ENCODE measurements around the gene EIF5. TPM values are rescaled to one million over a fixed set of nuclear protein-coding genes. Genes with fewer than 3 reads are reported as not detected.

EIF5 gene
- total RNA-seq, 1 experiment from 2014 or later, result 356 TPM

DNA sequence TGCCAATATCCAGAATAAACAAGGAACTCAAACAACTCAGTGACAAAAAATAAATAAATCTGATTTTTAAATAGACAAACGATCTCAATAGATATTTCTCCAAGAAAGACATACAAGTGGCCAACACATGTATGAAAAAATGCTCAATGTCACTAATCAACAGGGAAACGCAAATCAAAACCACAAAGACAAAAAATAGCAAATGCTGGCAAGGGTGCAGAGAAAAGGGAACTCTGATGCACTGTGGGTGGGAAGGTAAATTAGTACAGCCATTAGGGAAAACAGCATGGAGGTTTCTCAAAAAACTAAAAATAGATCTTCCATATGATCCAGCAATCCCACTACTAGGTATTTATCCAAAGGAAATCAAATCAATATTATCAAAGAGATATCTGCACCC is 3.5 kb upstream of the EIF5 start:
- Mint-ChIP-seq H3K9me3 (peaks cover 0 to 2% of the 10 kb centered on the region in 2 experiments; a peak in 1 of 5 replicates), H3K27ac (no peak overlapping the region), H3K4me1 (peaks cover 20 to 29% of the 10 kb centered on the region in 2 experiments), H3K36me3 (ENCODE audit: insufficient read depth in 1 of 3, low read depth in 3 of 3) (peaks cover 5 to 8% (median 7%) of the 10 kb centered on the region in 3 experiments), H3K27me3 (ENCODE audit: low read depth) (peaks cover 2% of the 10 kb centered on the region; the same call in 1 of the 2 replicates), H3K4me3 (no peak overlapping the region)
- Histone ChIP-seq H3T11ph (ENCODE audit: low read length) (no peak overlapping the region), H3K27me3 (ENCODE audit: insufficient read depth, low read length) (no peaks in the 10 kb centered on the region), H4K8ac (replicated peaks; ENCODE audit: insufficient read length, low read depth, low read length) (no peak overlapping the region), H3K14ac (ENCODE audit: insufficient read depth, low read length) (no peak overlapping the region), H3K4me2 (ENCODE audit: insufficient read depth, insufficient read length, low read length) (no peak overlapping the region), H2AK5ac (ENCODE audit: insufficient read length, low read length) (no peak overlapping the region), H3K18ac (ENCODE audit: insufficient read length, low read depth, low read length) (no peak overlapping the region), H3K9me3 (ENCODE audit: control insufficient read depth, low read depth, low read length) (no peaks in the 10 kb centered on the region), H4K5ac (ENCODE audit: insufficient read length, low read depth, low read length) (no peak overlapping the region), H2BK15ac (ENCODE audit: low read depth, low read length) (no peak overlapping the region), H3K79me2 (ENCODE audit: insufficient read depth, low read length) (peaks cover 7% of the 10 kb centered on the region; the same call in 1 of the 2 replicates), H2BK12ac (ENCODE audit: insufficient read length, low read depth, low read length) (no peak overlapping the region), H2BK5ac (ENCODE audit: insufficient read length, low read length) (no peak overlapping the region), H3K4ac (ENCODE audit: low read depth, low read length) (no peak overlapping the region), H3K4me1 (ENCODE audit: insufficient read depth, low read length) (peaks cover 2% of the 10 kb centered on the region; the same call in 1 of the 2 replicates), H3K27ac (ENCODE audit: insufficient read length, low read depth, low read length) (no peak overlapping the region), H4K20me1 (ENCODE audit: control insufficient read depth, insufficient read depth, insufficient read length) (no peaks in the 10 kb centered on the region), H3K23ac (ENCODE audit: insufficient read length, low read depth, low read length) (no peak overlapping the region), H3K79me1 (ENCODE audit: insufficient read depth, low read depth, low read length, poor library complexity, severe bottlenecking) (no peaks in the 10 kb centered on the region), H2BK20ac (ENCODE audit: low read depth, low read length, poor library complexity, severe bottlenecking) (no peak overlapping the region), H2AFZ (ENCODE audit: low read length) (no peak overlapping the region), H4K91ac (ENCODE audit: insufficient read length, low read depth, low read length) (no peak overlapping the region), H3K56ac (ENCODE audit: insufficient read length, low read depth, low read length) (no peak overlapping the region), H2BK120ac (ENCODE audit: low read depth, low read length, poor library complexity, severe bottlenecking) (no peak overlapping the region), H3K9ac (ENCODE audit: extremely low read depth, insufficient read length, low read length) (no peak overlapping the region), H3K23me2 (ENCODE audit: insufficient read length, low read depth, low read length, poor library complexity, severe bottlenecking) (peaks cover 8% of the 10 kb centered on the region)
- TF ChIP-seq, protein P1, sequence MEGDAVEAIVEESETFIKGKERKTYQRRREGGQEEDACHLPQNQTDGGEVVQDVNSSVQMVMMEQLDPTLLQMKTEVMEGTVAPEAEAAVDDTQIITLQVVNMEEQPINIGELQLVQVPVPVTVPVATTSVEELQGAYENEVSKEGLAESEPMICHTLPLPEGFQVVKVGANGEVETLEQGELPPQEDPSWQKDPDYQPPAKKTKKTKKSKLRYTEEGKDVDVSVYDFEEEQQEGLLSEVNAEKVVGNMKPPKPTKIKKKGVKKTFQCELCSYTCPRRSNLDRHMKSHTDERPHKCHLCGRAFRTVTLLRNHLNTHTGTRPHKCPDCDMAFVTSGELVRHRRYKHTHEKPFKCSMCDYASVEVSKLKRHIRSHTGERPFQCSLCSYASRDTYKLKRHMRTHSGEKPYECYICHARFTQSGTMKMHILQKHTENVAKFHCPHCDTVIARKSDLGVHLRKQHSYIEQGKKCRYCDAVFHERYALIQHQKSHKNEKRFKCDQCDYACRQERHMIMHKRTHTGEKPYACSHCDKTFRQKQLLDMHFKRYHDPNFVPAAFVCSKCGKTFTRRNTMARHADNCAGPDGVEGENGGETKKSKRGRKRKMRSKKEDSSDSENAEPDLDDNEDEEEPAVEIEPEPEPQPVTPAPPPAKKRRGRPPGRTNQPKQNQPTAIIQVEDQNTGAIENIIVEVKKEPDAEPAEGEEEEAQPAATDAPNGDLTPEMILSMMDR (conservative IDR thresholded peaks at IDR 0.05), result no peak
- WGBS (ENCODE audit: extremely low coverage, insufficient read length, low lambda C conversion rate), result no CpG with 5 or more reads among the region's 2 CpGs
- DNase-seq, result no peak

Measured in H9 (cell line).